Measurements from ENCODE around the gene TRIO.

TRIO gene

DNA sequence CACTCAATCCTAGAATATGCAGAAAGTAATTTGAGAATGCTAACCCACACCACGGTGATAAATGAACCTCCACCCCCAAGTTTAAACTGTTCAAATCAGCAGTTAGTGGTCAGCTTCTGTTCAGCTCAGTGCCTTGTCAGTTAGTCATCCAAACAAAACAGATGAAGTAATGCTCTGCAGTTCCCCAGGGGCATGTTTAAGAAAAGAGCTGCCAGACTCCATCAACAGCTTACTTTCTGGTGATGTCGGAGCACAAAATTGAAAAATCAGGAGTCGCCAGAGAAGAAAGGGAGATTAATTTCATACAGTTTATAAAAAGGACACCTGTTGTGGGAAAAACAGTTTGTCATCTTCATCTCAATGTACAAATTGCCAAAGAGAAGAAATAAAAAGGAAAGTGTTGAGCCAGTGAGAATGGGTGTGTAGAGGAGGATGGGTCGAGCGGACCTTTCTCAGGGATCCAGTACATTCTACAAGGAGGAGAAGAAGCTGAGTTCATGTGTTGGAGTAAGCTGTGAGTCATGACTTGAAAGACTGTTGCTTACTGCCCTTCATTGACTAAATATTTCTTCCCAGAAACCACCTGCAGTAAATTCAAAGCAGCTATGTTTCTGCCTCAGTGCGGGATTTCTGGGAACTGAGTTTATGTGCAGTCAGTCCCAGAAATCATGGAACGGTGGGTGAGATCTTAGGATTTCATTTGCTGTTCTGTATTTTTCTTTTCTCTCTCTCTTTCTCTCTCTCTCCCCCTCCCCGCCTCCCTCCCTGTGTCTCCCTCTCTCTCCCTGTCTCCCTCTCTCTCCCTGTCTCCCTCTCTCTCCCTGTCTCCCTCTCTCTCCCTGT is 13.7 kb downstream of the TRIO start:
- H4K20me1 ChIP-seq (ENCODE audit: low read depth, low read length): peaks cover 30% of the 10 kb centered on the region

DNA sequence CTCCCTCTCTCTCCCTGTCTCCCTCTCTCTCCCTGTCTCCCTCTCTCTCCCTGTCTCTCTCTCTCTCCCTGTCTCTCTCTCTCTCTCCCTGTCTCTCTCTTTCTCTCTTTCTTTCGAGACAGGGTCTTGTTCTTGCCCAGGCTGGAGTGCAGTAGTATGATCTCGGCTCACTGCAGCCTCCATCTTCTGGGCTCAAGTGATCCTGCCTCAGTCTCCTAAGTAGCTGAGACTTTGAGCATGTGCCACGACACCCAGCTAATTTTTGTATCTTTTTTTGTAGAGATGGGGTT is 14.3 kb downstream of the TRIO start:
- H3K9ac ChIP-seq (ENCODE audit: low read length): no peak overlapping the region
- H3K4me2 ChIP-seq (ENCODE audit: low read depth, low read length, poor library complexity, severe bottlenecking): no peak overlapping the region
- no peak overlapping the region for H2AFZ ChIP-seq (ENCODE audit: low read depth, low read length, severe bottlenecking)
- no peaks in the 10 kb centered on the region for H3F3A ChIP-seq (ENCODE audit: insufficient read depth)
- no peak overlapping the region for H3K4me3 ChIP-seq (ENCODE audit: insufficient read depth, low read length, poor library complexity, severe bottlenecking)
- no peak overlapping the region for H3K27ac ChIP-seq (ENCODE audit: low read depth, low read length)
- TF ChIP-seq EZH2phosphoT487 (conservative IDR thresholded peaks at IDR 0.05; ENCODE audit: low read length): no peak
- TF ChIP-seq, protein P1, sequence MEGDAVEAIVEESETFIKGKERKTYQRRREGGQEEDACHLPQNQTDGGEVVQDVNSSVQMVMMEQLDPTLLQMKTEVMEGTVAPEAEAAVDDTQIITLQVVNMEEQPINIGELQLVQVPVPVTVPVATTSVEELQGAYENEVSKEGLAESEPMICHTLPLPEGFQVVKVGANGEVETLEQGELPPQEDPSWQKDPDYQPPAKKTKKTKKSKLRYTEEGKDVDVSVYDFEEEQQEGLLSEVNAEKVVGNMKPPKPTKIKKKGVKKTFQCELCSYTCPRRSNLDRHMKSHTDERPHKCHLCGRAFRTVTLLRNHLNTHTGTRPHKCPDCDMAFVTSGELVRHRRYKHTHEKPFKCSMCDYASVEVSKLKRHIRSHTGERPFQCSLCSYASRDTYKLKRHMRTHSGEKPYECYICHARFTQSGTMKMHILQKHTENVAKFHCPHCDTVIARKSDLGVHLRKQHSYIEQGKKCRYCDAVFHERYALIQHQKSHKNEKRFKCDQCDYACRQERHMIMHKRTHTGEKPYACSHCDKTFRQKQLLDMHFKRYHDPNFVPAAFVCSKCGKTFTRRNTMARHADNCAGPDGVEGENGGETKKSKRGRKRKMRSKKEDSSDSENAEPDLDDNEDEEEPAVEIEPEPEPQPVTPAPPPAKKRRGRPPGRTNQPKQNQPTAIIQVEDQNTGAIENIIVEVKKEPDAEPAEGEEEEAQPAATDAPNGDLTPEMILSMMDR (IDR thresholded peaks at IDR 0.05; ENCODE audit: insufficient read depth, low read length, poor library complexity, severe bottlenecking): no peak
- no peaks in the 10 kb centered on the region for H3K36me3 ChIP-seq (ENCODE audit: low read length)
- no peaks in the 10 kb centered on the region for H3K9me3 ChIP-seq (ENCODE audit: insufficient read depth, low read length)
- peaks cover 28% of the 10 kb centered on the region for H4K20me1 ChIP-seq (ENCODE audit: low read depth, low read length)
- no peaks in the 10 kb centered on the region for H3K9me2 ChIP-seq (replicated peaks; ENCODE audit: insufficient read depth, low read length)
- no peaks in the 10 kb centered on the region for H3K27me3 ChIP-seq (ENCODE audit: low read length)
- 0 out of 2 replicates have a peak, but pooled peaks cover 15% of the 10 kb centered on the region for H3K79me2 ChIP-seq (ENCODE audit: insufficient read depth, low read length)

More for the DNA sequence above, 13.7 kb downstream of the TRIO start:
- H3K27ac ChIP-seq (ENCODE audit: low read depth, low read length): no peak overlapping the region
- no peaks in the 10 kb centered on the region for H3K36me3 ChIP-seq (ENCODE audit: low read length)
- H3K9me2 ChIP-seq (replicated peaks; ENCODE audit: insufficient read depth, low read length): no peaks in the 10 kb centered on the region
- H3K9me3 ChIP-seq (ENCODE audit: insufficient read depth, low read length): no peaks in the 10 kb centered on the region
- H3K9ac ChIP-seq (ENCODE audit: low read length): no peak overlapping the region
- peaks cover 16% of the 10 kb centered on the region; the same call in 1 of the 2 replicates for H3K79me2 ChIP-seq (ENCODE audit: insufficient read depth, low read length)
- TF ChIP-seq, protein P1 (IDR thresholded peaks at IDR 0.05; ENCODE audit: insufficient read depth, low read length, poor library complexity, severe bottlenecking): no peak
- TF ChIP-seq EZH2phosphoT487 (conservative IDR thresholded peaks at IDR 0.05; ENCODE audit: low read length): no peak
- no peak overlapping the region for H2AFZ ChIP-seq (ENCODE audit: low read depth, low read length, severe bottlenecking)
- no peak overlapping the region for H3K4me3 ChIP-seq (ENCODE audit: insufficient read depth, low read length, poor library complexity, severe bottlenecking)
- H3K27me3 ChIP-seq (ENCODE audit: low read length): no peaks in the 10 kb centered on the region
- no peaks in the 10 kb centered on the region for H3F3A ChIP-seq (ENCODE audit: insufficient read depth)
- H3K4me2 ChIP-seq (ENCODE audit: low read depth, low read length, poor library complexity, severe bottlenecking): no peak overlapping the region

DNA sequence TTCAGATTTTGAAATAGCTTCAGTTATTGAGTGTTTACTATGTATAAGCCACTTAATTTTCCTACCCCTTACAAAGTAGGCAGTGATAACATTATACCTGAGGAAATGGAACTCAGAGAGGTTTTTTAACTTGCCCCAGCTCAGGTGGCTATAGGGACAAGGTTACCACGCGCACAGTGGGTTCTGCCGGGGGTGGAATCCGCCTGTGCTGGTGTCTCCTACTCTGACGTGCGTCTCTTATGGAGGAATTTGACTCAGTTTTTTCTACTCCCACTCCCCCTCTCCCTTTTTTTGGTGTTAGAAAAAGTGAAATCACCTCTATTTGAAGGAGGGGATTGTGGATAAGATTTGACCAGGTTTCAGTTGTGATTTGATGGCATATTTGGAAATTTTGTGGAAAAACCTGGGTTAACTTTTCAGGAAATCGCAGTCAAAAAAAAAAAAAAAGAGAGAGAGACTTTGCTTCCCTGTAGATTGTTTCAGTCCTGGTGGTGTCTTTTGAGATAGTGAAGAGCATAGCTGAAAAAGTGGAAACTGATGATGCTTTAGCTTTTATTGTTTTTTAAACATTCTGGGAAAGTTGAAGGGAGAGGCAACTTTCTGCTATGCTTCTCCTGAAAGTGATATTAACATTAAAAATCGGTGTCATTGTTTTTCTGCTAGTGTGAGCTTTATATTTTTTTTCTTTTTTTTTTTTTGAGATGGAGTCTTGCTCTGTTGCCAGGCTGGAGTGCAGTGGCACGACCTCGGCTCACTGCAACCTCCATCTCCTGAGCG is 15.9 kb downstream of the TRIO start:
- no peaks in the 10 kb centered on the region for H3F3A ChIP-seq (ENCODE audit: insufficient read depth)
- no peak overlapping the region for H3K27ac ChIP-seq (ENCODE audit: low read depth, low read length)
- TF ChIP-seq, protein P1 (IDR thresholded peaks at IDR 0.05; ENCODE audit: insufficient read depth, low read length, poor library complexity, severe bottlenecking): no peak
- TF ChIP-seq EZH2phosphoT487 (conservative IDR thresholded peaks at IDR 0.05; ENCODE audit: low read length): no peak
- H2AFZ ChIP-seq (ENCODE audit: low read depth, low read length, severe bottlenecking): no peak overlapping the region
- H3K9me2 ChIP-seq (replicated peaks; ENCODE audit: insufficient read depth, low read length): no peaks in the 10 kb centered on the region
- H3K79me2 ChIP-seq (ENCODE audit: insufficient read depth, low read length): peaks cover 12% of the 10 kb centered on the region; the same call in 1 of the 2 replicates
- no peaks in the 10 kb centered on the region for H3K36me3 ChIP-seq (ENCODE audit: low read length)
- no peak overlapping the region for H3K4me2 ChIP-seq (ENCODE audit: low read depth, low read length, poor library complexity, severe bottlenecking)
- H4K20me1 ChIP-seq (ENCODE audit: low read depth, low read length): peaks cover 28% of the 10 kb centered on the region
- H3K4me3 ChIP-seq (ENCODE audit: insufficient read depth, low read length, poor library complexity, severe bottlenecking): no peak overlapping the region
- no peak overlapping the region for H3K9ac ChIP-seq (ENCODE audit: low read length)
- no peaks in the 10 kb centered on the region for H3K9me3 ChIP-seq (ENCODE audit: insufficient read depth, low read length)
- no peaks in the 10 kb centered on the region for H3K27me3 ChIP-seq (ENCODE audit: low read length)
